HEK293 (cell line): Measurements from ENCODE around the gene BIRC3.

Experiments used
- CTCF ChIA-PET: fragments of 350-600 bp; formaldehyde crosslinking; extraction: SDS; loops from one replicate; lab custom pipeline; 2021; ENCODE audit warnings: antibody characterized with exemption; lab: Yijun Ruan, JAX
- POLR2A ChIA-PET: fragments of 300-600 bp; formaldehyde crosslinking; extraction: SDS; loops from one replicate; lab custom pipeline; 2020; ENCODE audit warnings: antibody characterized with exemption, inconsistent platforms; lab: Yijun Ruan, JAX
- H3K27ac ChIP-seq: fragments of 200-500 bp; sonication (Bioruptor generic); 2 replicates; pipeline ENCODE4 v1.5.1; 2014; ENCODE audit warnings: low read depth, low read length, control low read depth, inconsistent platforms; ENCODE audit errors: extremely low read depth
- H3K36me3 ChIP-seq, 2 experiments: fragments of 200-500 bp in 1 of 2; sonication (Bioruptor generic) in 1 of 2; 1 replicate in 1 of 2; 2 replicates in 1 of 2; pipeline ENCODE4 v1.5.1; 2014 to 2017; ENCODE audit warnings: inconsistent platforms in 2 of 2, low read length in 2 of 2; ENCODE audit not compliant: control insufficient read depth in 2 of 2, insufficient read depth in 1 of 2
- H3K4me1 ChIP-seq: fragments of 200-500 bp; sonication (Bioruptor generic); 2 replicates; pipeline ENCODE4 v1.5.1; 2014; ENCODE audit warnings: mild to moderate bottlenecking, low read length, inconsistent platforms; ENCODE audit not compliant: control insufficient read depth, insufficient read depth
- H3K4me3 ChIP-seq: 2 replicates; pipeline ENCODE4 v1.5.1; 2011; ENCODE audit warnings: low read depth, mild to moderate bottlenecking, control low read depth, low read length, moderate library complexity
- H3K9me3 ChIP-seq: fragments of 200-500 bp; sonication (Bioruptor generic); 2 replicates; pipeline ENCODE4 v1.5.1; 2014; ENCODE audit warnings: low read depth, low read length, inconsistent platforms; ENCODE audit not compliant: control insufficient read depth, insufficient read depth
- HOXD13 ChIP-seq: sonication (generic); formaldehyde crosslinking; IDR thresholded peaks from 2 replicates; pipeline ENCODE4 v1.8.0; 2022; ENCODE audit warnings: missing genetic modification reagents, borderline replicate concordance
- KLF8 ChIP-seq: fragments of 450-650 bp; formaldehyde crosslinking; IDR thresholded peaks from 2 replicates; pipeline ENCODE4 v1.5.1; 2016; ENCODE audit warnings: missing biosample characterization, missing genetic modification characterization
- KLF9 ChIP-seq: fragments of 450-650 bp; formaldehyde crosslinking; IDR thresholded peaks from 2 replicates; pipeline ENCODE4 v1.5.1; 2016; ENCODE audit warnings: missing biosample characterization, missing genetic modification characterization, low read depth
- YY2 ChIP-seq: fragments of 450-650 bp; formaldehyde crosslinking; IDR thresholded peaks from 2 replicates; pipeline ENCODE4 v1.5.1; 2016; ENCODE audit warnings: missing biosample characterization, missing genetic modification characterization
- ZNF175 ChIP-seq: fragments of 450-650 bp; formaldehyde crosslinking; IDR thresholded peaks from 2 replicates; pipeline ENCODE4 v1.5.1; 2016; ENCODE audit warnings: missing biosample characterization, missing genetic modification characterization
- ZNF2 ChIP-seq: fragments of 450-650 bp; formaldehyde crosslinking; IDR thresholded peaks from 2 replicates; pipeline ENCODE4 v1.5.1; 2016; ENCODE audit warnings: missing biosample characterization, missing genetic modification characterization
- ZNF248 ChIP-seq: fragments of 450-650 bp; formaldehyde crosslinking; IDR thresholded peaks from 2 replicates; pipeline ENCODE4 v1.5.1; 2017; ENCODE audit warnings: missing biosample characterization, missing genetic modification characterization
- ZNF274 ChIP-seq, 2 experiments: fragments of 200-500 bp in 1 of 2; fragments of 450-650 bp in 1 of 2; sonication (Bioruptor generic) in 1 of 2; formaldehyde crosslinking in 1 of 2; IDR thresholded peaks; 2 replicates each; pipeline versions ENCODE4 v1.5.1 to v1.6.1; 2014 to 2016; ENCODE audit warnings: borderline replicate concordance in 1 of 2, inconsistent platforms in 1 of 2, low read length in 1 of 2, missing biosample characterization in 1 of 2, missing genetic modification characterization in 1 of 2
- ZNF292 ChIP-seq: fragments of 450-650 bp; formaldehyde crosslinking; IDR thresholded peaks from 2 replicates; pipeline ENCODE4 v1.5.1; 2016; ENCODE audit warnings: low read depth, missing biosample characterization, missing genetic modification characterization, borderline replicate concordance
- ZNF311 ChIP-seq: fragments of 450-650 bp; formaldehyde crosslinking; IDR thresholded peaks from 2 replicates; pipeline ENCODE4 v1.5.1; 2017; ENCODE audit warnings: missing biosample characterization, missing genetic modification characterization, borderline replicate concordance
- ZNF335 ChIP-seq: fragments of 450-650 bp; formaldehyde crosslinking; conservative IDR thresholded peaks from 2 replicates; pipeline ENCODE4 v1.5.1; 2016; ENCODE audit warnings: missing biosample characterization, missing genetic modification characterization
- ZNF416 ChIP-seq: fragments of 450-650 bp; formaldehyde crosslinking; IDR thresholded peaks from 2 replicates; pipeline ENCODE4 v1.5.1; 2016; ENCODE audit warnings: missing biosample characterization, missing genetic modification characterization
- ZNF664 ChIP-seq: fragments of 450-650 bp; formaldehyde crosslinking; IDR thresholded peaks from 2 replicates; pipeline ENCODE4 v1.5.1; 2016; ENCODE audit warnings: missing biosample characterization, missing genetic modification characterization
- ZNF707 ChIP-seq: fragments of 450-650 bp; formaldehyde crosslinking; IDR thresholded peaks from 2 replicates; pipeline ENCODE4 v1.5.1; 2016; ENCODE audit warnings: missing biosample characterization, missing genetic modification characterization
- ZNF791 ChIP-seq: fragments of 450-650 bp; formaldehyde crosslinking; IDR thresholded peaks from 2 replicates; pipeline ENCODE4 v1.5.1; 2016; ENCODE audit warnings: missing biosample characterization, missing genetic modification characterization
- TF ChIP-seq, protein P1 (sequence below): IDR thresholded peaks from 2 replicates; pipeline ENCODE4 v1.6.1; 2011; ENCODE audit warnings: mild to moderate bottlenecking, low read depth, low read length, borderline replicate concordance
- TF ChIP-seq, protein P2 (sequence below): fragments of 450-650 bp; formaldehyde crosslinking; IDR thresholded peaks from 2 replicates; pipeline ENCODE4; 2016; ENCODE audit warnings: missing biosample characterization, missing genetic modification characterization
- TF ChIP-seq, protein P3 (sequence below): fragments of 450-650 bp; formaldehyde crosslinking; IDR thresholded peaks from 2 replicates; pipeline ENCODE4 v1.5.1; 2016; ENCODE audit warnings: missing biosample characterization, missing genetic modification characterization

Gene BIRC3

GRCh38 chr11:102309621-102310541 is 7.4 kb upstream of the BIRC3 start (continued):
- TF ChIP-seq, protein P1, sequence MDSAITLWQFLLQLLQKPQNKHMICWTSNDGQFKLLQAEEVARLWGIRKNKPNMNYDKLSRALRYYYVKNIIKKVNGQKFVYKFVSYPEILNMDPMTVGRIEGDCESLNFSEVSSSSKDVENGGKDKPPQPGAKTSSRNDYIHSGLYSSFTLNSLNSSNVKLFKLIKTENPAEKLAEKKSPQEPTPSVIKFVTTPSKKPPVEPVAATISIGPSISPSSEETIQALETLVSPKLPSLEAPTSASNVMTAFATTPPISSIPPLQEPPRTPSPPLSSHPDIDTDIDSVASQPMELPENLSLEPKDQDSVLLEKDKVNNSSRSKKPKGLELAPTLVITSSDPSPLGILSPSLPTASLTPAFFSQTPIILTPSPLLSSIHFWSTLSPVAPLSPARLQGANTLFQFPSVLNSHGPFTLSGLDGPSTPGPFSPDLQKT: no peak
- no peak for TF ChIP-seq HOXD13 (CRISPR knock-in tag)
- TF ChIP-seq KLF8: no peak
- no peak for TF ChIP-seq ZNF416 (tag by site-specific recombination)
- TF ChIP-seq, protein P2, sequence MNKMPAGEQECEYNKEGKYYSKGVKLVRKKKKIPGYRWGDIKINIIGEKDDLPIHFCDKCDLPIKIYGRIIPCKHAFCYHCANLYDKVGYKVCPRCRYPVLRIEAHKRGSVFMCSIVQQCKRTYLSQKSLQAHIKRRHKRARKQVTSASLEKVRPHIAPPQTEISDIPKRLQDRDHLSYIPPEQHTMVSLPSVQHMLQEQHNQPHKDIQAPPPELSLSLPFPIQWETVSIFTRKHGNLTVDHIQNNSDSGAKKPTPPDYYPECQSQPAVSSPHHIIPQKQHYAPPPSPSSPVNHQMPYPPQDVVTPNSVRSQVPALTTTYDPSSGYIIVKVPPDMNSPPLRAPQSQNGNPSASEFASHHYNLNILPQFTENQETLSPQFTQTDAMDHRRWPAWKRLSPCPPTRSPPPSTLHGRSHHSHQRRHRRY (tag by site-specific recombination): no peak

DNA sequence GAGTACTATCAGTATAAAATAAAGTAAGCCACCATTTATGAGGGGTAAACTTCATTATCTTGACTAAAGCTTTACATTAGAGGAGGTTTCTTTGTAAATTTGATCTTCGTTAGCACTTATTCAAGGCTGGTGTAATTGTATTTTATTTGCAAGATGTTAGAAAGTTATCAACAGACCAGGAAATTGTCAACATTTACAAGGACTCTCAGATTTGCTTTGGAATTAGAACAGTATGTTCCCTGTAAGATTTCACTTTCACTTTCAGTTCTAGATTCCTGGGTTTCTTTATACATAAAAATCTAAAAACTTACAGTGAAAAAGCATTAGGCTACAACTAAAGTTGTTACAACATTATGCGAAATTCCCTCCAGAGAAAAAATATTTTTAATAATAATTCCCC is 4.6 kb upstream of the BIRC3 start:
- POLR2A ChIA-PET: no interaction called here

DNA sequence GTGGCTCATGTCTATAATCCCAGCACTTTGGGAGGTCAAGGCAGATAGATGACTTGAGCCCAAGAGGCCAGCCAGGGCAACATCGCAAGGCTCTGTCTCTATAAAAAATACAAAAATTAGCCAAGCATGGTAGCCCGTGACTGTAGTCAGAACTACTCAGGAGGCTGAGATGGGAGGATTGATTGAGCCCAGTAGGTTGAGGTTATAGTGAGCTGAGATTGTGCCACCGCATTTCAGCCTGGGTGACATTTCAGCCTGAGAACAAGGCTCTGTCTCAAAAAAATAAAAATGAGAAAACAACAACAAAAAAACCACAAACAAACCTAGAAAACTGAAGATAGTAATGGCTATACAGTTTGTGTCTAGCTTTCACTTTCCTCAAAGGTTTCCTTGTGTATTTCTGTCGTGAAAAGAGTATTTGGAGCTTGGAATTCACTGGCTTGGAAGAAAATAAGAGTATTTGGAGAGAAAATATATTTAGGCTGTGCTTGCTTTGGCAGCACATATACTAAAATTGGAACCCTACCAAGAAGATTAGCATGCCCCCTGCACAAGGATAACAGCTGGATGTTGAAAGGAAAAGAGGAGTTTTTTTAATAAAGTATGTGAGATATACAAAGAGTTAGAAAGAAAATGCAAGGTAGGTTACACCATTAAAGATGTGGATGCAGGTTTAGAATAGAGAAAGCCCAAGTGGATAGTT is 3.9 kb upstream of the BIRC3 start:
- TF ChIP-seq ZNF292 (tag by site-specific recombination): no peak
- no peak for TF ChIP-seq ZNF707 (tag by site-specific recombination)
- no peak for TF ChIP-seq KLF9 (tag by site-specific recombination)
- no peak for TF ChIP-seq ZNF175 (tag by site-specific recombination)
- no peak for TF ChIP-seq ZNF311 (tag by site-specific recombination)
- no peak for TF ChIP-seq ZNF335 (tag by site-specific recombination)
- TF ChIP-seq ZNF2 (tag by site-specific recombination): no peak
- TF ChIP-seq YY2 (tag by site-specific recombination): no peak
- no peak for TF ChIP-seq ZNF248 (tag by site-specific recombination)
- TF ChIP-seq ZNF791: no peak
- no peak for TF ChIP-seq ZNF274 (IDR thresholded peaks at IDR 0.05; ENCODE audit: low read length)
- no peak for TF ChIP-seq ZNF274 (tag by site-specific recombination; IDR thresholded peaks at IDR 0.05; ENCODE audit: borderline replicate concordance)
- TF ChIP-seq, all 188 proteins: peak for 0
- H3K36me3 ChIP-seq: no peaks in the 10 kb centered on the region
- H3K4me1 ChIP-seq: no peaks in the 10 kb centered on the region
- no peaks in the 10 kb centered on the region for H3K9me3 ChIP-seq
- ChIA-PET CTCF (interaction anchor here (0.8 to 2.5 kb wide), 6 partner anchors 10 to 450 kb away, joined by 3 to 12 read pairs (median 4); no protein-coding TSS in a partner anchor), POLR2A (no interaction called here)
- H3K27ac ChIP-seq: no peak overlapping the region
- H3K4me3 ChIP-seq: no peak overlapping the region

More for the DNA sequence above, 4.6 kb upstream of the BIRC3 start:
- Histone ChIP-seq H3K27ac (no peak overlapping the region), H3K4me1 (no peaks in the 10 kb centered on the region), H3K9me3 (no peaks in the 10 kb centered on the region), H3K4me3 (no peak overlapping the region), H3K36me3 (no peaks in the 10 kb centered on the region)
- TF ChIP-seq, protein P3, sequence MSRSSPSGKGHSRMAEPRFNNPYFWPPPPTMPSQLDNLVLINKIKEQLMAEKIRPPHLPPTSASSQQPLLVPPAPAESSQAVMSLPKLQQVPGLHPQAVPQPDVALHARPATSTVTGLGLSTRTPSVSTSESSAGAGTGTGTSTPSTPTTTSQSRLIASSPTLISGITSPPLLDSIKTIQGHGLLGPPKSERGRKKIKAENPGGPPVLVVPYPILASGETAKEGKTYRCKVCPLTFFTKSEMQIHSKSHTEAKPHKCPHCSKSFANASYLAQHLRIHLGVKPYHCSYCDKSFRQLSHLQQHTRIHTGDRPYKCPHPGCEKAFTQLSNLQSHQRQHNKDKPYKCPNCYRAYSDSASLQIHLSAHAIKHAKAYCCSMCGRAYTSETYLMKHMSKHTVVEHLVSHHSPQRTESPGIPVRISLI: no peak
- no peak for TF ChIP-seq ZNF664 (tag by site-specific recombination)
- CTCF ChIA-PET: interaction anchor here (0.9 to 1.2 kb wide), 3 partner anchors 19 to 25 kb away, joined by 3 to 6 read pairs (median 4); no protein-coding TSS in a partner anchor
